ENCODE data around the gene SLC35B1. TPM values are rescaled to one million over a fixed set of nuclear protein-coding genes. Genes with fewer than 3 reads are reported as not detected.

Gene SLC35B1
- total RNA-seq, 1 experiment from 2014 or later: 228 TPM

GRCh38 chr17:49730078-49730784, 22.5 kb upstream of the SLC35B1 start:
- POLR2A ChIA-PET: no interaction called here
- TF ChIP-seq, protein P1, sequence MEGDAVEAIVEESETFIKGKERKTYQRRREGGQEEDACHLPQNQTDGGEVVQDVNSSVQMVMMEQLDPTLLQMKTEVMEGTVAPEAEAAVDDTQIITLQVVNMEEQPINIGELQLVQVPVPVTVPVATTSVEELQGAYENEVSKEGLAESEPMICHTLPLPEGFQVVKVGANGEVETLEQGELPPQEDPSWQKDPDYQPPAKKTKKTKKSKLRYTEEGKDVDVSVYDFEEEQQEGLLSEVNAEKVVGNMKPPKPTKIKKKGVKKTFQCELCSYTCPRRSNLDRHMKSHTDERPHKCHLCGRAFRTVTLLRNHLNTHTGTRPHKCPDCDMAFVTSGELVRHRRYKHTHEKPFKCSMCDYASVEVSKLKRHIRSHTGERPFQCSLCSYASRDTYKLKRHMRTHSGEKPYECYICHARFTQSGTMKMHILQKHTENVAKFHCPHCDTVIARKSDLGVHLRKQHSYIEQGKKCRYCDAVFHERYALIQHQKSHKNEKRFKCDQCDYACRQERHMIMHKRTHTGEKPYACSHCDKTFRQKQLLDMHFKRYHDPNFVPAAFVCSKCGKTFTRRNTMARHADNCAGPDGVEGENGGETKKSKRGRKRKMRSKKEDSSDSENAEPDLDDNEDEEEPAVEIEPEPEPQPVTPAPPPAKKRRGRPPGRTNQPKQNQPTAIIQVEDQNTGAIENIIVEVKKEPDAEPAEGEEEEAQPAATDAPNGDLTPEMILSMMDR (IDR thresholded peaks at IDR 0.05; ENCODE audit: insufficient read depth in 1 of 2, low read depth in 1 of 2, low read length in 1 of 2, severe bottlenecking in 1 of 2, unreplicated experiment in 1 of 2): no peak
- no peaks in the 10 kb centered on the region for H3K4me1 Mint-ChIP-seq (ENCODE audit: low read depth, unreplicated experiment)

GRCh38 chr17:49729069-49729468, 21.3 kb upstream of the SLC35B1 start:
- intact Hi-C loops (cut with micrococcal nuclease; ENCODE audit: unreplicated experiment): no loop called here
- H3K4me3 Mint-ChIP-seq (ENCODE audit: unreplicated experiment): no peak overlapping the region
- TF ChIP-seq, protein P1 (IDR thresholded peaks at IDR 0.05; ENCODE audit: insufficient read depth in 1 of 2, low read depth in 1 of 2, low read length in 1 of 2, severe bottlenecking in 1 of 2, unreplicated experiment in 1 of 2): no peak
- Histone ChIP-seq H3K9me3 (0 out of 2 replicates have a peak, but pooled peaks cover 4% of the 10 kb centered on the region), H3K4me1 (no peaks in the 10 kb centered on the region), H3K36me3 (ENCODE audit: control insufficient read depth, insufficient read depth, low read length) (peaks cover 10% of the 10 kb centered on the region), H3K27me3 (replicated peaks; ENCODE audit: control insufficient read depth, insufficient read depth, low read length) (no peaks in the 10 kb centered on the region), H3K4me3 (ENCODE audit: low read depth, low read length) (no peak overlapping the region)
- POLR2A ChIA-PET: no interaction called here
- no peak overlapping the region for H3K27ac Mint-ChIP-seq (ENCODE audit: unreplicated experiment)
- no peaks in the 10 kb centered on the region for H3K27me3 Mint-ChIP-seq (ENCODE audit: insufficient read depth, unreplicated experiment)
- H3K9me3 Mint-ChIP-seq (ENCODE audit: unreplicated experiment): no peaks in the 10 kb centered on the region
- no peaks in the 10 kb centered on the region for H3K4me1 Mint-ChIP-seq (ENCODE audit: low read depth, unreplicated experiment)
- DNase-seq: no peak
- H3K36me3 Mint-ChIP-seq (ENCODE audit: insufficient read depth, unreplicated experiment): peaks cover 9% of the 10 kb centered on the region
- no TSS peak for BruUV-seq (replicated peaks)
- CTCF ChIA-PET: no interaction called here

More at GRCh38 chr17:49730078-49730784, 22.5 kb upstream of the SLC35B1 start:
- Mint-ChIP-seq H3K4me3 (ENCODE audit: unreplicated experiment) (no peak overlapping the region), H3K27ac (ENCODE audit: unreplicated experiment) (no peak overlapping the region), H3K27me3 (ENCODE audit: insufficient read depth, unreplicated experiment) (no peaks in the 10 kb centered on the region), H3K36me3 (ENCODE audit: insufficient read depth, unreplicated experiment) (peaks cover 9% of the 10 kb centered on the region), H3K9me3 (ENCODE audit: unreplicated experiment) (no peaks in the 10 kb centered on the region)
- intact Hi-C loops (cut with micrococcal nuclease; ENCODE audit: unreplicated experiment): no loop called here
- Histone ChIP-seq H3K36me3 (ENCODE audit: control insufficient read depth, insufficient read depth, low read length) (peaks cover 10% of the 10 kb centered on the region), H3K4me1 (no peaks in the 10 kb centered on the region), H3K4me3 (ENCODE audit: low read depth, low read length) (no peak overlapping the region), H3K27me3 (replicated peaks; ENCODE audit: control insufficient read depth, insufficient read depth, low read length) (no peaks in the 10 kb centered on the region), H3K9me3 (0 out of 2 replicates have a peak, but pooled peaks cover 4% of the 10 kb centered on the region)
- BruUV-seq (replicated peaks): no TSS peak
- CTCF ChIA-PET: interaction anchor here (0.9 to 1.0 kb wide), 2 partner anchors 21 to 173 kb away, joined by 3 to 4 read pairs; no protein-coding TSS in a partner anchor
- DNase-seq: no peak

DNA sequence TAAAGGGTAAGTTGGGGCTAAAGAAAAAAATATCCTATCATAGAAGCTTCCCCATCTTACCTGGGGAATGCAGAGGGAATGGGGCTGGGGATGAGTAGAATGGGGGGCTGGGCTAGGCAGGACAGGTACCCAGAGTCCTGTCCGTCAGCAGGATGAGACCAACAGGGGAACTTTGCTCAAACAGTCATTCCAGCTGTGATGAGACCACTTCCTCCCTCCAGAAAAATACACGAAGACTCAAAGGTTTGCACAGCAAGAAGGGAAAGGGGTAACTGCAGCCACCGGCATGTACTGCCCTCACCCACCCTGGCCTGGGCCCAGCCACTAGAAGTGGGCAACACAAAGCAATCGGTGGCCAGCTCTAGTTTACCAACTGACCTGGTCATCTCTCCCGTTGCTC, 20.7 kb upstream of the SLC35B1 start:
- Mint-ChIP-seq H3K4me1 (ENCODE audit: low read depth, unreplicated experiment) (no peaks in the 10 kb centered on the region), H3K27me3 (ENCODE audit: insufficient read depth, unreplicated experiment) (no peaks in the 10 kb centered on the region), H3K27ac (ENCODE audit: unreplicated experiment) (no peak overlapping the region), H3K36me3 (ENCODE audit: insufficient read depth, unreplicated experiment) (peaks cover 9% of the 10 kb centered on the region), H3K4me3 (ENCODE audit: unreplicated experiment) (no peak overlapping the region), H3K9me3 (ENCODE audit: unreplicated experiment) (no peaks in the 10 kb centered on the region)
- POLR2A ChIA-PET: no interaction called here
- CTCF ChIA-PET: interaction anchor here (0.5 kb wide), 1 partner anchor 22 kb away, joined by 7 read pairs; no protein-coding TSS in a partner anchor
- intact Hi-C loops (cut with micrococcal nuclease; ENCODE audit: unreplicated experiment): no loop called here
- 0 out of 2 replicates have a peak, but pooled peaks cover 4% of the 10 kb centered on the region for H3K9me3 ChIP-seq
- no peak for DNase-seq
- H3K36me3 ChIP-seq (ENCODE audit: control insufficient read depth, insufficient read depth, low read length): peaks cover 13% of the 10 kb centered on the region
- BruUV-seq (replicated peaks): no TSS peak
- TF ChIP-seq, protein P1 (IDR thresholded peaks at IDR 0.05; ENCODE audit: insufficient read depth in 1 of 2, low read depth in 1 of 2, low read length in 1 of 2, severe bottlenecking in 1 of 2, unreplicated experiment in 1 of 2): no peak
- H3K27me3 ChIP-seq (replicated peaks; ENCODE audit: control insufficient read depth, insufficient read depth, low read length): no peaks in the 10 kb centered on the region
- no peaks in the 10 kb centered on the region for H3K4me1 ChIP-seq
- no peak overlapping the region for H3K4me3 ChIP-seq (ENCODE audit: low read depth, low read length)

Data from Caco-2 (cell line).